Activated T-cell treated with anti-CD3 and anti-CD28 coated beads, Interleukin-2, amount 50 U/mL, for 72 hours (primary cell): ENCODE results near the gene CCS. TPM values are rescaled to one million over a fixed set of nuclear protein-coding genes. Genes with fewer than 3 reads are reported as not detected.
"Not testable (repeated sequence)": the region's sequence is repeated elsewhere in the genome, so short reads cannot be mapped to it uniquely, and the experiment has no call there.

Source experiments
- ATAC-seq, 2 donors: fragments of 150-1000 bp; cut with Tn5 transposase; replicated peaks in 1 of 2; 2 replicates each; pipeline ENCODE4 v1.10.0; 2021; ENCODE audit warnings: moderate library complexity in 2 of 2, mild to moderate bottlenecking in 1 of 2
- DNase-seq, 2 donors: peaks; one replicate each; pipeline ENCODE4 v3.0.0; 2021 to 2022; ENCODE audit warnings: mixed read lengths in 1 of 2
- H3K27ac Mint-ChIP-seq: one replicate; pipeline ENCODE4 v1.8.0; 2022; ENCODE audit warnings: mild to moderate bottlenecking, moderate library complexity, mixed read lengths
- H3K27me3 Mint-ChIP-seq: one replicate; pipeline ENCODE4 v1.8.0; 2022; ENCODE audit warnings: low read depth, mixed read lengths
- H3K36me3 Mint-ChIP-seq, 2 donors: one replicate each; pipeline ENCODE4 v1.8.0; 2022; ENCODE audit warnings: mixed read lengths in 2 of 2, mild to moderate bottlenecking in 1 of 2; ENCODE audit not compliant: insufficient read depth in 2 of 2
- H3K4me1 Mint-ChIP-seq: one replicate; pipeline ENCODE4 v1.8.0; 2022; ENCODE audit warnings: low read depth, mixed read lengths
- H3K4me3 Mint-ChIP-seq, 2 donors: one replicate each; pipeline ENCODE4 v1.8.0; 2022; ENCODE audit warnings: mild to moderate bottlenecking in 2 of 2, mixed read lengths in 2 of 2, moderate library complexity in 2 of 2
- H3K9me3 Mint-ChIP-seq, 2 donors: one replicate each; pipeline ENCODE4 v1.8.0; 2022; ENCODE audit warnings: mixed read lengths in 2 of 2
- total RNA-seq, 2 donors: library from RNA; stranded (reverse); gene quantifications; one replicate each; pipeline ENCODE4 v1.2.3, GENCODE V29; 2022

The CCS gene
- total RNA-seq, 2 donors from 2014 or later, result 35.1 to 38.5 TPM

GRCh38 chr11:66589315-66589714, 3.7 kb upstream of the CCS start:
- DNase-seq, H3K36me3 Mint-ChIP-seq, H3K27ac Mint-ChIP-seq, H3K9me3 Mint-ChIP-seq, ATAC-seq, H3K27me3 Mint-ChIP-seq, H3K4me3 Mint-ChIP-seq: not testable (repeated sequence)
- H3K4me1 Mint-ChIP-seq, result peaks cover 26% of the 10 kb centered on the region

DNA sequence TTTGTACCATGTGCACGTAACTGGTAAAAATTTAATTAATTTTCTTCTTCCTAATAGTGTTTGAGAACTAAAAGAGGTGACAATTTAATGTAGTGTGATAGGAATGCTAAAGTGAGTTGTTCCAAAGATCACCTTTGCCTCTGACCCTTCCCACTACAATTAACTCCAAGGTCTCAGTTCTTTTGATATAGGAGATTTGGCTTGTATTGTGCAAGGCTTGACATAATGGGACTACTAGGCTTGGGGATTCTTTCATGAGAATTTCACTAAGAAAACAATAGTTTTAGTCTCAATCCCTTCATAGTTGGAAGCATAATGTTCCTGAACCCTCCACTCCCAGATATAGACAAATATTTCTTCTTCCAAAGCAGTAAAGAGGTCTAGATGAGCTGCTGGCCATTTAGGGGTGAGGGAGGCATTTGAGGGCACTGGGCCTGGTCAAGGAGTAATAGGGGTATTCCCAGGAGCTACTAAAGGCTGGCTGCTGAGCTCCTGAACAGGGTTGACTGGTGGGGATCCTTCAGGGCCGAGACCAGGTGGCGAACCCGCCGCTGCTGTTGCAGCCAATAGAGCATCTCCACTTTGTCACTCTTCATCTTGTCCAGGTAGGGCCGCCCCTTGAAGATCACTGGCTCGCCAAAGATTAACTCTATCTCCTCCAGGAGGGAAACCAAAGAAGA, 2.8 kb upstream of the CCS start:
- no peaks in the 10 kb centered on the region for H3K9me3 Mint-ChIP-seq
- no peak for ATAC-seq
- H3K36me3 Mint-ChIP-seq, result peaks cover 0 to 3% of the 10 kb centered on the region in 2 donors
- H3K27me3 Mint-ChIP-seq, result no peaks in the 10 kb centered on the region
- peaks cover 34% of the 10 kb centered on the region for H3K4me1 Mint-ChIP-seq
- no peak for DNase-seq
- no peak overlapping the region for H3K27ac Mint-ChIP-seq
- no peak overlapping the region for H3K4me3 Mint-ChIP-seq

DNA sequence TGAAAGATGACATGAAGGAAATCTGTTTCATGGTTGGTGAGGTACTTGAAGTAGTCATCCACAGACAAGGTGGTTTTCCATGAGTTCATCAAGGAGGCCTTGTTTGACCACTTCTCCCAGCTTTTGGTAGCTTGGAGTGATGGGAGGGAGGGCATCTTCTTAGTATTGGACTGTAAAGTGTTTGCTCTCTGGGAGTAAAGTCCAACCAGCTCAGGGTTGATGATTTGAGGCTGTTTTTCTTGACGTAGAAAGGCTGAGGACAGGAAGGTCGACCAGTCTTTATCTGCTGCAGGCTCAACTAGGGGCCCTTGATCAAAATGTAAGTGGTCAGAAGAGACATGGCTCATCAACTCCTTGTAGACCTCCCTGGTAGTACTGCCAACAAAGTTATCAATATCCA, 1.8 kb upstream of the CCS start:
- no peak overlapping the region for H3K4me3 Mint-ChIP-seq
- no peak for ATAC-seq
- no peaks in the 10 kb centered on the region for H3K9me3 Mint-ChIP-seq
- H3K27me3 Mint-ChIP-seq, result no peaks in the 10 kb centered on the region
- H3K4me1 Mint-ChIP-seq, result peaks cover 42% of the 10 kb centered on the region
- DNase-seq, result no peak
- H3K36me3 Mint-ChIP-seq, result peaks cover 0 to 3% of the 10 kb centered on the region in 2 donors
- no peak overlapping the region for H3K27ac Mint-ChIP-seq

DNA sequence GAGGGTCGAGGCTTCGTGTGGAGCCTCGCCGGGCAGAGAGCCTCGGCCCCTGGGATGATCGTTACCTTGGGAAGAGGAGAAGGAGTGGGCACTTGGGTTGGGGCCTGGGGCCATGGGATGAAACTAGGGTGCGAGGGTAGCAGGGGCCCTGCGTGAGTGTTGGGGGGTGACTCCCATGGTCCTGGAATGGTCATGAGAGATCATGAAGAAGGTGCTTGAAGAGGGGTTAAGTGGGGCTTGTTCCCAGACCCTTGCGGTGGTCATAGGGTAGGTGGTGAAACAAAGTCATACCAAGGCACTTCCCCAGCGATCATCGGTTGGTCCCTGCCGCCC, 284 bp downstream of the CCS start:
- Mint-ChIP-seq H3K4me3 (peak overlapping the region; percentile 100), H3K36me3 (peaks cover 0 to 3% of the 10 kb centered on the region in 2 donors), H3K9me3 (no peaks in the 10 kb centered on the region), H3K4me1 (peaks cover 42% of the 10 kb centered on the region), H3K27me3 (no peaks in the 10 kb centered on the region), H3K27ac (peak overlapping the region; percentile 98)
- DNase-seq (peak in 1 of 2 donors; percentile 9), ATAC-seq (no peak)

DNA sequence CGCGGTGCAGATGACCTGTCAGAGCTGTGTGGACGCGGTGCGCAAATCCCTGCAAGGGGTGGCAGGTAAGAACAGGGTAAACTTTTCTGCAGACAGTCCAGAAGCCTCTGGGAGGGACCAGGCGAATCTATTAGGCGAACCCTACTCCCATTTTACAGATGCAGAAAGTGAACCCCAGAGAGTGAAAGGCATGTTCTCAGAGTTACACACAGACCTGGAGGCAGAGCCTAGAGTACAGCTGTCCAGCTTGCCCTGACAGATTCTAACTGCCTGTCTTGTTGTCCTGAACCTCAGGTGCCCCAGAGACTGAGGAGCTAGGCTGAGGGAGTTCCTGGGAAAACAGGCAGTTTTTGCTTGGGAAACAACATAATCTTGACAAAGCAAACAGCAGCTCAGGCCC, 665 bp downstream of the CCS start:
- peaks cover 42% of the 10 kb centered on the region for H3K4me1 Mint-ChIP-seq
- peaks cover 0 to 3% of the 10 kb centered on the region in 2 donors for H3K36me3 Mint-ChIP-seq
- H3K27ac Mint-ChIP-seq, result no peak overlapping the region
- H3K4me3 Mint-ChIP-seq, result peak overlapping the region; percentile 100
- no peak for DNase-seq
- H3K27me3 Mint-ChIP-seq, result no peaks in the 10 kb centered on the region
- no peak for ATAC-seq
- no peaks in the 10 kb centered on the region for H3K9me3 Mint-ChIP-seq

DNA sequence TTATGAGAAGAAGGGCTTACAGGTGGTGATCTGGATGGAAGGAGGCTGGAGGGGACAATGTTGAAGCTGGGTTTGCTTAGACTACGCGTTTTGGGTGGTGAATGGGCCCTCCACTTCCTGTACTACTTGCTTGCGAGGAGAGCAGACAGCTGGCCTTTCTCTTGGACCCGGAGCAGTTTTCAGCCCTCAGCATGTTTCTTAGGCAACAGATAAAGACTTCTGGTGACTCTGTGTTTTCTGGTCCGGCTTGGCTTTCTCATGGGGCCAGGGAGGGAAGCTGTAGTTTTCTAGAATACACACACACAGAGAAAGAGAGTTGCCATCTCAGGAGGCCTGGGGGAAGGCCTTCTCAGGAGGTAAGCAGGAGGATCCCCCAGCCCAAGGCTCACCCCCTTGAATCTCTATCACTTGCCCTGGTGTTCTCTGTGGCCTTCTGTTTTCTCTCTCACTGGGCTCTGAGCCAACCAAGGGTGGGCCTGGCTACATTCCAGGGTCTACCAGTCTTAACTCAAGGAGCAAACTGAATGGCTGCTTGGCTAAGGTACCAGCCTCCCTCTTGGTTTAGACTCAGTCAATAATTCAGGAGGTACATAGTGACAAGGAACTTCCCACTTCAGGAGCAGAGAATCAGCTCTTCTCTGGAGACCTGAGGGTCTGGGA, 2.4 kb downstream of the CCS start:
- DNase-seq (no peak), ATAC-seq (no peak)
- H3K9me3 Mint-ChIP-seq, result no peaks in the 10 kb centered on the region
- H3K36me3 Mint-ChIP-seq, result peaks cover 0 to 3% of the 10 kb centered on the region in 2 donors
- H3K27me3 Mint-ChIP-seq, result no peaks in the 10 kb centered on the region
- peaks cover 42% of the 10 kb centered on the region for H3K4me1 Mint-ChIP-seq
- H3K27ac Mint-ChIP-seq, result peak overlapping the region; percentile 4
- peak overlapping the region; percentile 36 to 64 for H3K4me3 Mint-ChIP-seq

- H3K36me3 Mint-ChIP-seq, result no peaks in the 10 kb centered on the region
- H3K4me3 Mint-ChIP-seq, result no peak overlapping the region
- DNase-seq (no peak), ATAC-seq (no peak)
- H3K27ac Mint-ChIP-seq, result no peak overlapping the region
- no peaks in the 10 kb centered on the region for H3K27me3 Mint-ChIP-seq
- peaks cover 19% of the 10 kb centered on the region for H3K4me1 Mint-ChIP-seq
- no peaks in the 10 kb centered on the region for H3K9me3 Mint-ChIP-seq
Measured at GRCh38 chr11:66598993-66599392, 6.0 kb downstream of the CCS start.

DNA sequence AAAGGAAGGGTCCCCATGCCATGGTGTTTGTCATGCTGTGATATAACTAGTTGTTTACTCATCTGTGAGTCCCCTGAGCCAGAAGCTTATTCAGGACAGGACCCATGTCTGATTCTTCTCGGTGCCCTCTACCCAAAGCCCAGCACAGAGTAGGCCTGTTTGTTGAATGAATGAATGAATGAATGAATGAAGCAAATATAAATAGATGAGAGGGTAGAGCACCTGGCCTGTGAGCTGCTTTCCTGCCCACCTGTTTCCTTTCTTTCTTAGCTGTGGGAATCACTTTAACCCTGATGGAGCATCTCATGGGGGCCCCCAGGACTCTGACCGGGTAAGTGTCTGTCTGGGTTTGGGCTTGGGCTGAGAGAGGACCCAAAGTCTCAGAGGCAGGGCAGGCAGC, 7.2 kb downstream of the CCS start:
- H3K9me3 Mint-ChIP-seq, result no peaks in the 10 kb centered on the region
- ATAC-seq (no peak), DNase-seq (no peak)
- peaks cover 7% of the 10 kb centered on the region for H3K4me1 Mint-ChIP-seq
- H3K27ac Mint-ChIP-seq, result no peak overlapping the region
- no peaks in the 10 kb centered on the region for H3K36me3 Mint-ChIP-seq
- no peak overlapping the region for H3K4me3 Mint-ChIP-seq
- H3K27me3 Mint-ChIP-seq, result no peaks in the 10 kb centered on the region

DNA sequence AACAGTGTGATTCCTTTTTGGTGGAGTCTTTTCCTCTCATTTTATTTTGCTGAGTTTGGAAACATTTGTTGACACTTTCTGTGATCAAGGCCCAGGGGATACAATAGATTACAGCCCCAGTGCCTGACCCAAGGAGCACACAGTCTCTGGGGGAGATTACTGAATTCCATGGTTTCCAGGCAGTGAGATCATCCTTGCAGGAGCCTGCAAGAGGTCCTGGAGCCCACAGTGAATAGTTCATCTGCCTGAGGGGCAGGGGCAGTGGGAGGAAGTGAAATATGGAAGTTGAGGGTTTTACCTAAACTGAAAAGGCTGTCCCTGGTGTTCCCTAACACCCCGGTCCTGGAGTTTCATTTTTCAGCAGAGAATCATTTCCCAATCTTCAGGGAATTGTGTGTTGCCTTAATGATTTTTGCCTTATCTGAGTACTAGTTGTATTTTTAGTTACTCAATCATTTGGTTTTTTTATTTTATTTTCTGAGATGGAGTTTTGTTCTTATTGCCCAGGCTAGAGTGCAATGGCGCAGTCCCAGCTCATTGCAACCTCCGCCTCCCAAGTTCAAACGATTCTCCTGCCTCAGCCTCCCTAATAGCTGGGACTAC, 7.7 kb downstream of the CCS start:
- H3K27ac Mint-ChIP-seq, result no peak overlapping the region
- no peak for ATAC-seq

DNA sequence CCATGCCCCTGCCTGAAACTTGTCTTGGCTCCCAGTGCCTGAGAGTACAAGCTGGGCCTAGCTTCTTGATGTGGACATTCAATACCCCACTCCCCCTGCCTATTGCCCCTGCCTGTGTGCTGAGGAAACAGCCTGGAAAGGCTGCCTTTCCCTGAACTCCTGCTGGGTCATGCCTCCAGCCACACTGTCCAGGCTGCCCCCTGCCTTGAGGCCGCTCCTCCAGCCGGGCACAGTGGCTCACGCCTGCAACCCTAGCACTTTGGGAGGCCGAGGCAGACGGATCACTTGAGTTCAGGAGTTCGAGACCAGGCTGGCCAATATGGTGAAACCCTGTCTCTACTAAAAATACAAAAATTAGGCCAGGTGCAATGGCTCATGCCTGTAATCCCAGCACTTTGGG, 10.1 kb downstream of the CCS start:
- Mint-ChIP-seq H3K27ac (no peak overlapping the region), H3K27me3 (no peaks in the 10 kb centered on the region), H3K4me3 (no peak overlapping the region), H3K4me1 (no peaks in the 10 kb centered on the region), H3K36me3 (peaks cover 0 to 1% of the 10 kb centered on the region in 2 donors), H3K9me3 (no peaks in the 10 kb centered on the region)
- DNase-seq (no peak), ATAC-seq (no peak)

More for the DNA sequence above, 7.7 kb downstream of the CCS start:
- H3K36me3 Mint-ChIP-seq, result no peaks in the 10 kb centered on the region
- H3K4me3 Mint-ChIP-seq, result no peak overlapping the region
- no peaks in the 10 kb centered on the region for H3K27me3 Mint-ChIP-seq
- H3K9me3 Mint-ChIP-seq, result no peaks in the 10 kb centered on the region
- DNase-seq, result no peak
- H3K4me1 Mint-ChIP-seq, result peaks cover 2% of the 10 kb centered on the region

- DNase-seq (no peak), ATAC-seq (no peak)
- Mint-ChIP-seq H3K4me3 (no peak overlapping the region), H3K27me3 (no peaks in the 10 kb centered on the region), H3K27ac (no peak overlapping the region), H3K9me3 (no peaks in the 10 kb centered on the region), H3K4me1 (no peaks in the 10 kb centered on the region), H3K36me3 (peaks cover 0 to 1% of the 10 kb centered on the region in 2 donors)
Measured at GRCh38 chr11:66604155-66604554, 11.2 kb downstream of the CCS start.

GRCh38 chr11:66606608-66607007, 13.6 kb downstream of the CCS start:
- not testable (repeated sequence) for ATAC-seq, H3K36me3 Mint-ChIP-seq, H3K27me3 Mint-ChIP-seq, H3K4me3 Mint-ChIP-seq, H3K9me3 Mint-ChIP-seq, DNase-seq, H3K27ac Mint-ChIP-seq
- peaks cover 12% of the 10 kb centered on the region for H3K4me1 Mint-ChIP-seq

DNA sequence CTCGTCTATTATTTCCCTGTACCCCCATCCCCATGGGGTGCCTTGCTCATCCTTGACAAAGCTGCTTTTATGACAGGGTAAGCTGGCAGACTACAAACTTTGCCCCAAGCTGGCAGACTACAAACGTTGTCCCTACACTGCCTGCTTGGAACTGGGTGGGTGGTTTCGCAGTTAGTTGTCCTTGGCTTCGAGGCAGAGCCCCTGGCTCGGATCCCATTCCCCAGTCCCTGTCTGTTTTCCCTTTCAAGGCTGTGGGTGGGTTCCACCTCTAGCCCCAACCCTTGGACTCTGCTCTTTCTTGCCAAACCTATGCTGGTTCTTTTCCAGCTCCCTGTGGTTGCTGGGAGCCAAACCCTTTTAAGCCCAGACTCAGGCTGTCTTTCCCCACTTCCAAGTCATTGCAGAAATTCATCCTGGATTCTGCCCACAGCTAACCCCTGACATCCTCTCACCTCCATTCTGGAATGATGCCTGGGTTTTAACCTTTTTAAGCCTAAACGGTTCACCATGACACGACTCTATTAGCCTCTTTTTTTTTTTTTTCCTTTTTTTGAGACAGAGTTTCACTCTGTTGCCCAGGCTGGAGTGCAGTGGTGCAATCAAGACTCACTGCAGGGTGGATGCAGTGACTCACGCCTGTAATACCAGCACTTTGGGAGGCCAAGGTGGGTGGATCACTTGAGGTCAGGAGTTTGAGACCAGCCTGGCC, 14.3 kb downstream of the CCS start:
- H3K4me1 Mint-ChIP-seq, result peaks cover 12% of the 10 kb centered on the region
- no peak overlapping the region for H3K4me3 Mint-ChIP-seq
- H3K27me3 Mint-ChIP-seq, result no peaks in the 10 kb centered on the region
- no peaks in the 10 kb centered on the region for H3K9me3 Mint-ChIP-seq
- peaks cover 0 to 1% of the 10 kb centered on the region in 2 donors for H3K36me3 Mint-ChIP-seq
- H3K27ac Mint-ChIP-seq, result no peak overlapping the region
- ATAC-seq (no peak), DNase-seq (no peak)
